Testis (tissue), 3 donors: ENCODE results near the gene OTUB1. TPM values are rescaled to one million over a fixed set of nuclear protein-coding genes. Genes with fewer than 3 reads are reported as not detected.
A peak's percentile ranks its signal among the peaks of the same experiment; 100 is the strongest.

Experiments
- DNase-seq: peaks from one replicate; pipeline ENCODE4 v3.0.0-alpha.2; 2019
- H3K27ac ChIP-seq, 2 donors: fragments of 200-600 bp; sonication (generic); one replicate each; pipeline ENCODE4 v1.5.1; 2019
- H3K27me3 ChIP-seq: fragments of 200-600 bp; sonication (generic); one replicate; pipeline ENCODE4 v1.5.1; 2019
- H3K36me3 ChIP-seq: fragments of 200-600 bp; sonication (generic); one replicate; pipeline ENCODE4 v1.5.1; 2017; ENCODE audit warnings: low read depth; ENCODE audit errors: missing control alignments
- H3K4me1 ChIP-seq: fragments of 200-600 bp; sonication (generic); one replicate; pipeline ENCODE4 v1.5.1; 2019
- H3K4me3 ChIP-seq, 2 donors: fragments of 200-600 bp; sonication (generic); one replicate each; pipeline ENCODE4 v1.5.1; 2017 to 2019
- H3K9me3 ChIP-seq: fragments of 200-600 bp; sonication (generic); one replicate; pipeline ENCODE4 v1.5.1; 2017
- CTCF ChIP-seq, 3 experiments: fragments of 450-650 bp in 2 of 3; fragments of 200-600 bp in 1 of 3; sonication (generic) in 1 of 3; IDR thresholded peaks; one replicate each; pipeline ENCODE4 v1.5.1; 2016 to 2019; ENCODE audit warnings: antibody characterized with exemption in 3 of 3, mild to moderate bottlenecking in 2 of 3, moderate library complexity in 1 of 3
- POLR2A ChIP-seq: fragments of 450-650 bp; IDR thresholded peaks from one replicate; pipeline ENCODE4 v1.6.1; 2017; ENCODE audit warnings: antibody characterized with exemption, mild to moderate bottlenecking, moderate library complexity
- WGBS, 2 donors: methylation state at CpG; one replicate each; pipeline ENCODE4 v1.1.5; 2018; 5-methylcytosine and 5-hydroxymethylcytosine counted together
- intact Hi-C: fragments of 100-400 bp; cut with DNase I; formaldehyde crosslinking; loops from one replicate; pipeline ENCODE4 v1.15.1; 2023; ENCODE audit warnings: low total_unique reads
- polyA plus RNA-seq: library from polyadenylated mRNA; stranded (reverse); fragments of 350-450 nt; fragmentation: Illumina TruSeq; extraction: RNeasy Lipid Tissue Mini Kit (QIAGEN cat#74804); gene quantifications from one replicate; pipeline ENCODE4 v1.2.3, GENCODE V29; 2014; ENCODE audit warnings: low read depth, low replicate concordance; ENCODE audit not compliant: insufficient read depth
- total RNA-seq, 2 donors: library from RNA; depleted of rRNA; stranded (reverse); fragments of >200 nt; gene quantifications; one replicate each; pipeline ENCODE4 v1.2.3, GENCODE V29; 2016

Gene OTUB1
- total and polyA plus RNA-seq, 3 donors from 2014 or later: 115 to 145 (median 121) TPM

- DNase-seq: no peak
- Histone ChIP-seq H3K27ac (no peak overlapping the region), H3K27me3 (no peaks in the 10 kb centered on the region), H3K9me3 (no peaks in the 10 kb centered on the region), H3K4me3 (no peak overlapping the region), H3K4me1 (no peaks in the 10 kb centered on the region), H3K36me3 (no peaks in the 10 kb centered on the region)
- TF ChIP-seq CTCF (IDR thresholded peaks at IDR 0.05) (no peak), POLR2A (no peak)
- 85 to 98% methylated on average over 7 of the region's 7 CpGs for WGBS, 2 donors
- intact Hi-C loops: no loop called here
Measured at GRCh38 chr11:64026575-64027205, 40.5 kb downstream of the OTUB1 start.

- H3K9me3 ChIP-seq: no peaks in the 10 kb centered on the region
- intact Hi-C loops: no loop called here
- TF ChIP-seq POLR2A: no peak
- TF ChIP-seq CTCF (IDR thresholded peaks at IDR 0.05): no peak
- H3K4me1 ChIP-seq: no peaks in the 10 kb centered on the region
- no peaks in the 10 kb centered on the region for H3K36me3 ChIP-seq
- no peak for DNase-seq
- H3K27me3 ChIP-seq: no peaks in the 10 kb centered on the region
- 44 to 47% methylated on average over 15 to 20 of the region's 20 CpGs for WGBS, 2 donors
- H3K4me3 ChIP-seq: peak overlapping the region; percentile 7 to 15
- H3K27ac ChIP-seq: no peak overlapping the region
Measured at GRCh38 chr11:64027651-64028397, 41.6 kb downstream of the OTUB1 start.

GRCh38 chr11:64028398-64029115, 42.3 kb downstream of the OTUB1 start:
- Histone ChIP-seq H3K27me3 (no peaks in the 10 kb centered on the region), H3K27ac (no peak overlapping the region), H3K9me3 (no peaks in the 10 kb centered on the region), H3K36me3 (no peaks in the 10 kb centered on the region), H3K4me3 (peak overlapping the region; percentile 7 to 15), H3K4me1 (no peaks in the 10 kb centered on the region)
- TF ChIP-seq POLR2A (no peak), CTCF (IDR thresholded peaks at IDR 0.05) (no peak)
- 7 to 16% methylated on average over 14 to 22 of the region's 22 CpGs for WGBS, 2 donors
- intact Hi-C loops: no loop called here
- peak; percentile 69 for DNase-seq

- 93% methylated on average over 4 to 8 of the region's 8 CpGs for WGBS, 2 donors
- no peak overlapping the region for H3K4me3 ChIP-seq
- TF ChIP-seq CTCF (IDR thresholded peaks at IDR 0.05) (no peak), POLR2A (no peak)
- intact Hi-C loops: no loop called here
- H3K9me3 ChIP-seq: no peaks in the 10 kb centered on the region
- no peaks in the 10 kb centered on the region for H3K36me3 ChIP-seq
- DNase-seq: no peak
- no peaks in the 10 kb centered on the region for H3K4me1 ChIP-seq
- H3K27ac ChIP-seq: no peak overlapping the region
- no peaks in the 10 kb centered on the region for H3K27me3 ChIP-seq
Measured at GRCh38 chr11:64029773-64030172, 43.5 kb downstream of the OTUB1 start.
